IgD-negative memory B cell (primary cell): ENCODE results near the gene MICAL3. TPM values are rescaled to one million over a fixed set of nuclear protein-coding genes. Genes with fewer than 3 reads are reported as not detected.

Experiments used
- H3K27ac Mint-ChIP-seq, 3 donors: one replicate each; pipeline ENCODE4 v1.8.0; 2020 to 2022; ENCODE audit warnings: mild to moderate bottlenecking in 3 of 3, mixed read lengths in 3 of 3, moderate library complexity in 1 of 3
- H3K27me3 Mint-ChIP-seq: one replicate; pipeline ENCODE4 v1.8.0; 2021; ENCODE audit warnings: mixed read lengths
- H3K36me3 Mint-ChIP-seq: one replicate; pipeline ENCODE4 v1.8.0; 2020; ENCODE audit warnings: mild to moderate bottlenecking, mixed read lengths
- H3K4me1 Mint-ChIP-seq, 3 donors: one replicate each; pipeline ENCODE4 v1.8.0; 2020 to 2022; ENCODE audit warnings: mixed read lengths in 3 of 3, mild to moderate bottlenecking in 1 of 3
- H3K4me3 Mint-ChIP-seq, 4 donors: one replicate each; pipeline ENCODE4 v1.8.0; 2020 to 2022; ENCODE audit warnings: mild to moderate bottlenecking in 4 of 4, mixed read lengths in 4 of 4, moderate library complexity in 3 of 4
- H3K9me3 Mint-ChIP-seq, 3 donors: one replicate each; pipeline ENCODE4 v1.8.0; 2020 to 2021; ENCODE audit warnings: mixed read lengths in 3 of 3, mild to moderate bottlenecking in 1 of 3
- polyA plus RNA-seq: library from polyadenylated mRNA; unstranded; fragments of 300-500 nt; fragmentation: Illumina TruSeq; gene quantifications from one replicate; pipeline ENCODE4 v1.2.3, GENCODE V29; 2021

Gene MICAL3
- polyA plus RNA-seq, 1 donor from 2014 or later, result 12.0 TPM

DNA sequence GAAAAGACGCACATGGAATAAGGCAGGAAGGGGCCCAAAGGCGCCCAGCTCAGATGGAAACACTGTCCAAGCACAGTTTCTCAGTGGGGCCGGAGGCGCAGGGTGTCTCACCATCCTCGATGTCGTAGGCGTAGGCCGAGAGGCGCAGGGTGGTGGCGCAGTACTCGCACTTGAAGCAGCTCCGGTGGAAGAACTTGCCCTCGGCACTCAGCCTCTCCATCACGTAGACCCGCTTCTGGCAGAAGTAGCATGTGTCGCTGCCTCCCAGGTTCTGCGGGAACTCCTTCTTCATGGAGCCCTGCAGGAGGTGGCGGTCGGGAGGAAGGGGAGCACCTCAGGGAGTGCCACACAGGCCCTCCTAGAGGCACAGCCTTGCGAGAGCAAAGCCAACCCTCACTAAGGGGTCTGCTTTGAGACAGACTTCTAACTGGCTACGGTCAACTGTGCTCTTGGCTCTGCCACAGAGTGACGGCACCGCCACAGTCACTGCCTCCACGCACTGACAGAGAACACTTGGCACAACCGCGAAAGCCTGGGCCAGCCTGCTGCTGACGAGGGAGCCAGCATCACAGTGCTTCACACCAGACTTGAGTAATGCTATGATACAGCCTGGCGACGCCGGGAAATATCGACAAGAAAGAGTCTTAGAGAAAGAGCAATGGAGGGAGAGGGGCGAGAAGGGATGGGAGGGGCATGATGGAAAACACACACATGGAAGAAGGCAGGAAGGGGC is 152.5 kb downstream of the MICAL3 start:
- Mint-ChIP-seq H3K4me3 (no peak overlapping the region), H3K9me3 (no peaks in the 10 kb centered on the region), H3K36me3 (no peaks in the 10 kb centered on the region), H3K4me1 (no peaks in the 10 kb centered on the region), H3K27me3 (no peaks in the 10 kb centered on the region), H3K27ac (peak overlapping the region in 1 of 3 donors; percentile 10)

DNA sequence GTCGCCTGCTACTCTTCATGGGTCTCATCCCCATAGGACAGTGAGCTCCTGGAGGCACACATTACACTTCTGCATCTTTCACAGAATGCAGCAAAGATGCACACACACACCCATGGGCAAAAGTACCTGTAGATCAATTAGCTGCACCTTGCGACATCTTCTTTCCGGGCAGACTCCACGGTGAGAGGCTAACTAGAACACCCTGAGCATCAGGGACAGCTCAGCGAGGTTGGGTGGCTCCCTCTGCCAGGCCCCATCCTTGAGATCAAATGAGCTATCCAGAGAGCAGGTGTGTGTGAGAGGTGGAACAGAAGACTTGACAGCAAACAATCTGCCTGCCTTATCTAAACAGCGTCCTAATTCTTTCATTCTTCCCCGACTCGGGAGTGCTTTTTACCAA is 154.0 kb downstream of the MICAL3 start:
- no peaks in the 10 kb centered on the region for H3K4me1 Mint-ChIP-seq
- no peaks in the 10 kb centered on the region for H3K27me3 Mint-ChIP-seq
- H3K4me3 Mint-ChIP-seq, result no peak overlapping the region
- H3K36me3 Mint-ChIP-seq, result no peaks in the 10 kb centered on the region
- peak overlapping the region in 1 of 3 donors; percentile 72 for H3K27ac Mint-ChIP-seq
- H3K9me3 Mint-ChIP-seq, result no peaks in the 10 kb centered on the region

DNA sequence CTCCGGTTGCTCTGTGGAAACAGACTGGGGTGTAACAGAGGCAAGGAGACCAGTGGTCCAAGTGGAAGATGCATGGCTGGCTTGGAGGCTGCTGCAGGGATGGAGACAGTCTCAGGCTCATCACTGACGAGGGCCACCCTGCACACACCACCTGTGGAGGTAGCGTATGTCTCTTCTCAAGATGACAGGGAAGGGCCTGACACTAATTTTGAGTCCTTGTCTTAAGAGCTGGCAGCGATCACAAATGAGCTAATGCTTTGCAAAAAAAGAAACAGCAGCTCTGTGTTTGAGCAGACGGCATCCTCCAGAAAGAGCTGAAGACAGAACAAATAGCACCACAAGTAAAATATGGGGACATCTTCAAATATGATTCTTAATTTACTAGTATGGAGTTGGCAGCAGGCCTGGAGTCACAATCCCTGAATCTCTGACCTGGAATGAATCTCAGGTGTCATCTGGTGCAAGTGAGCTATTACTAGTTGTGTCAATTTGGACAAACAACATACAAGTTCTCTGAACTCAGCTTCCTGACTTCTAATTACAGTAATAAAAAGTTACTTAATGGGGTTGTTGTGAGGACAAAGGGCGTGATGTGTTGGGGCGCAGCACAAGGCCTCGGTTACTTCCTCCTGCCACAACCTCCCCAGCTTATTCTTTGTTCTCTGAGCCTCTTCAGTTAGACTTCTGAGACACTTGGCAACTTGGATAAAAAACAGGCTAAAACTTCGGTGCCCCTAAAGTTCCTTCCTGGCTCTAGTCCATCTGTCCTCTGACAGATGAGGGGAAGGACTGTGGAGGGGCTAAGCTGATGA is 154.9 kb downstream of the MICAL3 start:
- peak overlapping the region in 1 of 3 donors; percentile 88 for H3K27ac Mint-ChIP-seq
- H3K27me3 Mint-ChIP-seq, result no peaks in the 10 kb centered on the region
- no peaks in the 10 kb centered on the region for H3K36me3 Mint-ChIP-seq
- H3K9me3 Mint-ChIP-seq, result no peaks in the 10 kb centered on the region
- no peak overlapping the region for H3K4me3 Mint-ChIP-seq
- H3K4me1 Mint-ChIP-seq, result no peaks in the 10 kb centered on the region

DNA sequence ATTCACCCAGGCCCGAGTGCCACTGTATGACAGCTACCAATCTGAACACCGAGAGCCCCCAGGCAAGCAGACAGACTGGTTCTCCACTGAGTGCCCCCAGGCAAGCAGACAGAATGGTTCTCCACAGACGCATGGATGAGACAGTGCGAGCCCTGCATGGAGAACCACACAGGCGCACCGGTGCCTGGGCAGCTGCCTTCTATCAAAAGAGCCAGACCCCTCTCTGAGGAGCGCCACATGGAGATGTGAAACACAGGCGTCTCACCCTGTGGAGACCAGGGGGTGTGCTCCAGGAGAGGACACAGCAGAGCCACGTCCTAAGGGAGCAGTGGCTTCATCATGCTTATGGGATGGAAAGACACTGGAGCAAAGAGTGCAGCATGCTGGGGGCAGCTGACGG is 155.6 kb downstream of the MICAL3 start:
- H3K9me3 Mint-ChIP-seq, result no peaks in the 10 kb centered on the region
- H3K4me3 Mint-ChIP-seq, result no peak overlapping the region
- no peaks in the 10 kb centered on the region for H3K27me3 Mint-ChIP-seq
- no peaks in the 10 kb centered on the region for H3K36me3 Mint-ChIP-seq
- H3K27ac Mint-ChIP-seq, result peak overlapping the region in 1 of 3 donors; percentile 88
- no peaks in the 10 kb centered on the region for H3K4me1 Mint-ChIP-seq

DNA sequence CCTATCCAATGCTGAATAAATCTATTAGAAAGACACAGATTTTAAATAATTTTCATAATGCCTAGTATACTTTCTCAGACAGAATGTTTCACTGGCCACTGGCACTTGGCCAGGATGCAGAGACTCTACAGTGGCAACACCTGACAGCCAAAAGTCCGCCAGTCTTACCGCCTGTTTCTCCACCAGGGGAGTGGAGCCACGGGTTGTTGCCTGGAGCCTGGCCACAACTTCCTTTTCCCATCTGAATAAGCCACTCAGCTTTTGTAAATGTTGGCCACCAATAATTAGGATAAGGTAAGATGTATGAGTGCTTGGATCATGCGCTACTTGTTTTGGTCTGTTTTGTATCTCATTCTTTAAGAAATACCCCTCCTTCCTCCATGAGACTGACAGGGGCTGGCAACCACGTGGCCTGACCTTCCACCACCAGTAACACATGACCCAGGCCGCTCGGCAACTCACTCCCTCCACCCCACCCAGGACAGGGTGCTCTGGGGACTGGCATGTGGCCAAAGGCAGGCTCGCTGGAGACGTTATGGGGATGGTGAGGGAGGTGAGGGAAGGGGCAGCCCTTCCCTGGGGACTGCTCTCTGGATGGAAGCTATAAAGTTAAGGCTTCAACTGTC is 157.1 kb downstream of the MICAL3 start:
- Mint-ChIP-seq H3K27ac (no peak overlapping the region), H3K4me3 (no peak overlapping the region), H3K9me3 (no peaks in the 10 kb centered on the region), H3K36me3 (peaks cover 4% of the 10 kb centered on the region), H3K27me3 (no peaks in the 10 kb centered on the region), H3K4me1 (no peaks in the 10 kb centered on the region)

DNA sequence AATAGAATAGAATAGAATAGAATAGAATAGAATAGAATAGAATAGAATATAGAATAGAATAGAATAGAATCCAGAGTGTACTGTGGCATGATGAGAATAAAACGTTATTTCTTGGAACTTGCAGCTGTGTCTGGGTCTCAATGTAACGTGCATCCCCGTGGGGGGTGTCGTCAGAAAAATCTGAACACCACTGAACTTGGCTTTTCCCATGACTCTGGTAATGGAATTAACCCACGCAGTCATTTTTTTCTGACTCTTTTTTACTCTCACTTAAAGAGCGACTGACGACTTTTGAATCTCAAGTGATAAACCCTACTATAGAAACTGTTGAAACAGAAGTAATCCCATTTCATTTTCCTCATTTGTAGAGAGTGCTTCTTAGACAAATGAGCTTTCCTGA is 157.7 kb downstream of the MICAL3 start:
- Mint-ChIP-seq H3K4me1 (no peaks in the 10 kb centered on the region), H3K27ac (no peak overlapping the region), H3K4me3 (no peak overlapping the region), H3K27me3 (no peaks in the 10 kb centered on the region), H3K36me3 (peaks cover 4% of the 10 kb centered on the region), H3K9me3 (no peaks in the 10 kb centered on the region)

DNA sequence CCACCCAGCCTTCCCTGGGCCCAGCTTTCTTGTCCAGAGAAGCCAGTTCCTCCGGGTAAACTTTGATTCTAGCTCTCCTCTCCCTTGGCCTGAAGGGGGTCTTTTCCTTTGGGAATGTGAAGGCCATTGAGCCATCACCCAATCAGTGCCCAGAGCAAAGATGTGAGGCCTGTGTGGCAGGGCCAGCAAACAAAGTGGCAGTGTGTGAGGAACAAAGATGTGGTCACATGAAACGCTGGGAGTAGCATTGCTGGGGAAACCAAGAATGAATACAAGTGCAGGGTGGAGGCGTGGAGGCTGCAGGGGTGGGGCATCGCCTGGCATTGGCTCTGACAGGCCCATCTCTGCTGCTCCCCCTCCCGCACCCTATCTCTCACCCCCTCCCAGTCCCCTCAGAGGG is 158.2 kb downstream of the MICAL3 start:
- no peak overlapping the region for H3K4me3 Mint-ChIP-seq
- no peaks in the 10 kb centered on the region for H3K4me1 Mint-ChIP-seq
- H3K9me3 Mint-ChIP-seq, result no peaks in the 10 kb centered on the region
- no peaks in the 10 kb centered on the region for H3K27me3 Mint-ChIP-seq
- peaks cover 4% of the 10 kb centered on the region for H3K36me3 Mint-ChIP-seq
- peak overlapping the region in 1 of 3 donors; percentile 86 for H3K27ac Mint-ChIP-seq

DNA sequence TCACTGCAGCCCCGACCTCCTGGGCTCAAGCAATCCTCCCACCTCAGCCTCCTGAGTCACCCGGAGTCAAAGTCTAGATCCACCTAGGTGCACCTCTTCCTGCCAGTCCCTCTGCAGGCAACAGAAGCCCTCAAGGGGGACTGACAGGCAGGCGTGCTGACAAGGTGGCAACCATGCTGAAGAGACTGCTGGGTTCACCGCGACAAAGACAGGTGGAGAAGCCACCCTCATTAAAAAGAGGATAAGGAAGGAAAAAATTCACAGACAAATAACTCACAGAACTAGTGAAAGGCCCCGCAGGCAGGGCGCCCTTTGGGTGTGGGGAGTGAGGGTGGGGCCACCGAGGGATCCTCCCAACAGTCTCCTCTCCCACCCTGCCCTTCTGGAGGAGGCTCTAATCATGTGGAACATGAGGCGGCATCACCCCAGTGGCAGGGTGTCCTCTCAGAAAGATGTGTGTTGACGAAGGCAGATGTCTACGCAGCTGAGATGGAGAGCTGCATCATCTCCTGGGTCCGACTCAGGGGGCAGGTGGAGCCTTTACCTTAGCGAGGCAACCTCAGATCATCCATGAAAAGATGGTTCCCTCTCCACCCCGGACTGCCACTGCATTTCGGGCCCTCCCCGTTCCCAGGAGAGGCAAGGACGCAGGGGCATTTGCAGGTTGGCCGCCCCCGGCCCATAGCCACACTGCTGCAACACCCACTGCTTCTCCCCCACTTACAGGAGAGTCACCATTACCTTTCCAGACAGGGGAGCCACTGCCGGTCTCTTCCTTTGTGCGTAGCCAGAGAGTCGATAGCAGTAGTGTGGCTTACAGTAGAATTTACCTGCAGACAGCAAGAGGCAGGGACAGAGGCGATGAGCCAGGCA is 158.9 kb downstream of the MICAL3 start:
- H3K36me3 Mint-ChIP-seq, result peaks cover 4% of the 10 kb centered on the region
- H3K9me3 Mint-ChIP-seq, result no peaks in the 10 kb centered on the region
- H3K4me1 Mint-ChIP-seq, result no peaks in the 10 kb centered on the region
- no peak overlapping the region for H3K27ac Mint-ChIP-seq
- no peak overlapping the region for H3K4me3 Mint-ChIP-seq
- no peaks in the 10 kb centered on the region for H3K27me3 Mint-ChIP-seq

DNA sequence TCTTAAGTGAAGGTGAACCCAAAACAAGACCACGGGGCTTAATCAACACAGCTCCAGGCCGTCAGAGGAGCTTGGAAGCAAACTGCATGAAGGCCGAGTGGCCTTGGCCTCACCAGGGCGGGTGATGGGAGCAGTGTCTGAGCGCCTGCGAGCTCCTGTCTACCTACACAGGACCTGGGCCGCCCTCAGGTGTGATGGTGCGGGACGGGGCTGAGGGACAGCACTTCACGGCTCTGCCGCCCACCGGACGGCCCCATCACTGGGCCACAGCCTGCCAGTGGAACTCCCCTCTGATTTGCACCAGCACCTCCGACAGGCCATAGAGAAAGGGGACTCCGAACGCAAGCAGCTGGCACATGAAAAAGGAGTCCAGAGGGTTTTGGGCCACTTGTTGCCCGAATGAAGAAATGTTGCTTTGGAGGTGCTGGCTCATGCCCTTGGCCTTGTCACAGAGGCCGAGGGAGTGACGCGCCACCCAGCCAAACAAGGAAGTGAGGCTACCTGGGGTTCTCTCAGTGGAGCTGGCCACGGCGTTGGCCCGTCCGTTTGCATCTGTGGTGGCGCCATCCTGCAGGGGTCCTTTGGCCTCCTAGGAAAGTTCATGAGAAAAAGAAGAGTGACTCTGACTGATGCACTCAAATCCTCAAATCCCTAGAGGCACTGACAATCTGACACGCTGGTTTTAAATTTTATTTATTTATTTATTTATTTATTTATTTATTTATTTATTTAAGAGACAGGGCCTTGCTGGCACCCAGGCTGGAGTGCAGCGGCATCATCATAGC is 159.8 kb downstream of the MICAL3 start:
- peak overlapping the region in 1 of 3 donors; percentile 90 for H3K27ac Mint-ChIP-seq
- H3K36me3 Mint-ChIP-seq, result peaks cover 4% of the 10 kb centered on the region
- no peaks in the 10 kb centered on the region for H3K27me3 Mint-ChIP-seq
- no peaks in the 10 kb centered on the region for H3K4me1 Mint-ChIP-seq
- H3K4me3 Mint-ChIP-seq, result no peak overlapping the region
- H3K9me3 Mint-ChIP-seq, result no peaks in the 10 kb centered on the region

DNA sequence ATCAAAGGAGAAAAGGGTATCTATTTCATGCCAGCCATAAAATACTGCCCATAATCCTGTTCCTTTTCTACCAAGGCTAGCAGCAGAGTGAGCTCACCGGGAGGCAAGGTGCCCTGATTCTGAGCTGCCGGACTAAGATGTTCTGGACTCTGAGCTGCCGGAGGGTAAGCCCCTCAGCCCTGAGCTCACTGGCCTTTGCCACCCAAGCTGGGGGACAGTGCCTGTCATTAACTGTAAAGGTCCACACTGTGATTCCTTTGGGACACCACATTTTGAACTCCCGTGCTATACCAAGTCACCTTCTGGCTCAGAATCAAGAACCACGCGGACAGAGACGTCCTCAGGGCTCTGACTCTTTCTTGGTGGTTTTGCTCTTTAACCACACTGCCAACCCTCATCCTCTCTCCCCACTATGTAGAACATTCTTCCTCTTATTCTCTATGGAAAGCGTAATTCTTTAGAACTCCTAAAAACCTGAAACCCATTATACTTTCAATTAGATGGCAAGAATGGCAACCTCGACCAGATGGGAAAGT is 161.6 kb downstream of the MICAL3 start:
- H3K27ac Mint-ChIP-seq, result peak overlapping the region in 1 of 3 donors; percentile 40

DNA sequence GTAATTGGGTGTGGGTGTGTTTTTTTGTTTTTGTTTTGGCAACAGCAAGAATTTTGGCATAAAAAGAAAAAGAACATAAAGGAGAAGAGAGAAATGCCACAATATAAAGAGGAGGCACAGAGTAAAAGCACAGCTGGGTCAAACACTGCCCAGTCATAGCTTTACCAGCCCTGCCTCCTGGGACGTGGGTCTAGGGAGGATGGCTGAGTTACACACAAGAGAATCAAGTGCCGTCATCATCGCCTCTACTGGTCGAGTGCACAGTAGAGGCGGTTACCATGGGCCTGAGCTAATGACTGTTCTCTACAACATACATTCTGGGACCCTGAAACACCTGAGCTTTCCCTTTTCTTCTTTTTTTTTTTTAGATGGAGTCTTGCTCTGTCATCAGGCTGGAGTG is 162.5 kb downstream of the MICAL3 start:
- H3K27me3 Mint-ChIP-seq, result no peaks in the 10 kb centered on the region
- no peak overlapping the region for H3K4me3 Mint-ChIP-seq
- H3K36me3 Mint-ChIP-seq, result peaks cover 4% of the 10 kb centered on the region
- no peaks in the 10 kb centered on the region for H3K4me1 Mint-ChIP-seq
- H3K9me3 Mint-ChIP-seq, result no peaks in the 10 kb centered on the region
- peak overlapping the region in 1 of 3 donors; percentile 2 for H3K27ac Mint-ChIP-seq

More for the DNA sequence above, 161.6 kb downstream of the MICAL3 start:
- no peak overlapping the region for H3K4me3 Mint-ChIP-seq
- H3K27me3 Mint-ChIP-seq, result no peaks in the 10 kb centered on the region
- H3K36me3 Mint-ChIP-seq, result peaks cover 4% of the 10 kb centered on the region
- no peaks in the 10 kb centered on the region for H3K4me1 Mint-ChIP-seq
- no peaks in the 10 kb centered on the region for H3K9me3 Mint-ChIP-seq

DNA sequence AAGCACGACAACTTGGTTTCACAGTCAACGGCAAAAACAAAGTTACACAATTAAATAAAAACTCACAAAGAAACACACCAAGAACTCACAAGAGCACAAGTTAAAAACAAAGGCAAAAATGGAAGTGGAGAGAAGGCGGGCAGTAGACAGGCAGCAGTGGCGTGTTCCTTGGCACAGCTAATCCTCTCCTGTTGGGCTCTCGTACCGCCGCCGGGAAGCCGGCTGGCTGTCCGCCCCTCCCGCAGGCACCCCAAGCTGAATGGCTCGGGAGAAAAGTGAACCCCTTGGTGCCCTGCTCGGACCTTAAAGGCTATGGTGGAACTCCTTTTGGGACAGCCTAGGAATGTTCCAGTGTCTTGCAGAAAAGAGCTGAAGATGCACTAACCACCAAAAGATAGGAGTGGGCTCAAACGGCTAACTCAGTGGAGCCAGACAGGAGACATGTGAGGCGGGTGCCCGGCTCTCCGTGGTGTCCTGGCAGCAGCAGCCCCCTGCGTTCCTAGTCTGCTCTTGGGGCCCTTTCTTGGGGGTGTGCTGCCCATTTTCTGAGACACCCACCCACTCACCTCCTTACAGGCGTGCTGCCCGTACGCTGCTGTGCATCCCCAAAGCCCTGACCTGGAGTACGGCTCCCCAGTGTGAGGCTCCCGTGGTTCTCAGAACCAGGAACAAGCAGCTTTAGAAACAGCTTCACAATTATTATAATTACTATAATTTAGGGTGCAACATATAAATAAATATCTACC is 164.0 kb downstream of the MICAL3 start:
- Mint-ChIP-seq H3K4me3 (no peak overlapping the region), H3K27me3 (no peaks in the 10 kb centered on the region), H3K4me1 (no peaks in the 10 kb centered on the region), H3K9me3 (no peaks in the 10 kb centered on the region), H3K36me3 (peaks cover 4% of the 10 kb centered on the region), H3K27ac (no peak overlapping the region)

DNA sequence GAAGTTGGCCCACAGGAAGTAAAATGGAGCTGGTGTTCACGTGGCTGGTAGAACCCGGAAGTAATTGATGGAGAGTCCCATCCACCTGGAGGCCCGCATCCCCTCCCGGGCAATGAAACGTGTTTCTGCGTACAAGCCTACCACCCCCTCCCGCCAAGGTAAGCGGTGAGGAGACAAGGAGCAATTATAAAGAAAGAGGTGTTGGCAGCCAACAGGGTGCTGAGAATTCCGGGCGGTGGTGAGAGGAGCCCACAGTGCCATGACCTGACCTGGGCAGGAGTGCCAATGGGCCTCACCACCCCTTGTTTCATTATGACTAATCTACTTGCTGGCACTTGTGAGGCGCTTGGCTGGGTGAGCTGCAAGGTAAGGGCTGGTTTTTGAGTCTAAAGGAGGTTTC is 166.3 kb downstream of the MICAL3 start:
- no peaks in the 10 kb centered on the region for H3K27me3 Mint-ChIP-seq
- H3K9me3 Mint-ChIP-seq, result no peaks in the 10 kb centered on the region
- no peak overlapping the region for H3K27ac Mint-ChIP-seq
- peaks cover 3% of the 10 kb centered on the region for H3K36me3 Mint-ChIP-seq
- H3K4me1 Mint-ChIP-seq, result no peaks in the 10 kb centered on the region
- peak overlapping the region in 1 of 4 donors; percentile 39 for H3K4me3 Mint-ChIP-seq
